Lower leg skin (tissue), 4 donors: Measurements from ENCODE around the gene RALGAPA2. TPM values are rescaled to one million over a fixed set of nuclear protein-coding genes. Genes with fewer than 3 reads are reported as not detected.

ENCODE experiments used
- DNase-seq, 2 donors: peaks; one replicate each; pipeline ENCODE4 v3.0.0-alpha.2; 2019; ENCODE audit warnings: low spot score in 2 of 2
- H3K4me3 ChIP-seq: fragments of 200-600 bp; sonication (generic); 2 replicates; pipeline ENCODE4 v1.5.1; 2017; ENCODE audit warnings: mild to moderate bottlenecking, low read depth; ENCODE audit not compliant: poor library complexity, severe bottlenecking
- POLR2A ChIP-seq, 2 donors: fragments of 450-650 bp; IDR thresholded peaks; one replicate each; pipeline ENCODE4 v1.6.1; 2016 to 2017; ENCODE audit warnings: antibody characterized with exemption in 2 of 2, mild to moderate bottlenecking in 1 of 2, moderate library complexity in 1 of 2
- WGBS, 2 donors: methylation state at CpG; one replicate each; pipeline ENCODE4 v1.1.5; 2018; 5-methylcytosine and 5-hydroxymethylcytosine counted together
- intact Hi-C: fragments of 100-400 bp; cut with DNase I; formaldehyde crosslinking; loops from one replicate; pipeline ENCODE4 v1.15.0; 2023; ENCODE audit warnings: low total_unique reads
- total RNA-seq, 4 donors: library from RNA; depleted of rRNA; stranded (reverse); fragments of >200 nt; gene quantifications; one replicate each; pipeline ENCODE4 v1.1.0, GENCODE V29; 2016
- TF ChIP-seq, protein P1 (sequence below), 3 donors: fragments of 450-650 bp; IDR thresholded peaks; one replicate each; pipeline ENCODE4 v1.5.1; 2016; ENCODE audit warnings: antibody characterized with exemption in 3 of 3, mild to moderate bottlenecking in 3 of 3, moderate library complexity in 2 of 3

RALGAPA2 gene
- total RNA-seq, 4 donors from 2014 or later = 56.1 to 78.8 (median 60.8) TPM

DNA sequence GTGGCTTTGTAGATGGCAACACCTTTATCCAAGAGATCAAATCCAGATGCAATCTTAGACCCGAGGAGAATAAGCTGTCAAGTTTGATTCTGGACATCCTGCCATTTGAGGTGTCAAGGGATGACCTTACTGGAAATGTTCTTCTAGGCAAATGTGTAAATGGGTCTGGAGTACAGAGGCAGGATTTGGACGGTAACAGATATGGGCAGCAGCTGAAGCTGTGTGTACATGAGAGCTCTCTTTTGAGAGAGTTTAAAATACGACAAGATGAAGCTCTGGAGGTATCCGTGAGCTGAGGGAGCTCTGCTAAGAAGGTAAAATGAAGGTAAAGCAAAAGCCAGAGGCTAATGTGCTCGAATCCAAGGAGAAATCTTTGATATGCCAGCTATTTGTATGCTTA, 56.6 kb downstream of the RALGAPA2 start:
- WGBS, 2 donors = 89 to 98% methylated on average over 5 of the region's 5 CpGs
- no peak for TF ChIP-seq POLR2A (IDR thresholded peaks at IDR 0.05)
- TF ChIP-seq, protein P1, sequence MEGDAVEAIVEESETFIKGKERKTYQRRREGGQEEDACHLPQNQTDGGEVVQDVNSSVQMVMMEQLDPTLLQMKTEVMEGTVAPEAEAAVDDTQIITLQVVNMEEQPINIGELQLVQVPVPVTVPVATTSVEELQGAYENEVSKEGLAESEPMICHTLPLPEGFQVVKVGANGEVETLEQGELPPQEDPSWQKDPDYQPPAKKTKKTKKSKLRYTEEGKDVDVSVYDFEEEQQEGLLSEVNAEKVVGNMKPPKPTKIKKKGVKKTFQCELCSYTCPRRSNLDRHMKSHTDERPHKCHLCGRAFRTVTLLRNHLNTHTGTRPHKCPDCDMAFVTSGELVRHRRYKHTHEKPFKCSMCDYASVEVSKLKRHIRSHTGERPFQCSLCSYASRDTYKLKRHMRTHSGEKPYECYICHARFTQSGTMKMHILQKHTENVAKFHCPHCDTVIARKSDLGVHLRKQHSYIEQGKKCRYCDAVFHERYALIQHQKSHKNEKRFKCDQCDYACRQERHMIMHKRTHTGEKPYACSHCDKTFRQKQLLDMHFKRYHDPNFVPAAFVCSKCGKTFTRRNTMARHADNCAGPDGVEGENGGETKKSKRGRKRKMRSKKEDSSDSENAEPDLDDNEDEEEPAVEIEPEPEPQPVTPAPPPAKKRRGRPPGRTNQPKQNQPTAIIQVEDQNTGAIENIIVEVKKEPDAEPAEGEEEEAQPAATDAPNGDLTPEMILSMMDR (IDR thresholded peaks at IDR 0.05) = no peak
- intact Hi-C loops = loop anchor here (10.0 kb wide), 1 partner anchor 61 kb away; no protein-coding TSS in a partner anchor
- no peak overlapping the region for H3K4me3 ChIP-seq
- DNase-seq = no peak

DNA sequence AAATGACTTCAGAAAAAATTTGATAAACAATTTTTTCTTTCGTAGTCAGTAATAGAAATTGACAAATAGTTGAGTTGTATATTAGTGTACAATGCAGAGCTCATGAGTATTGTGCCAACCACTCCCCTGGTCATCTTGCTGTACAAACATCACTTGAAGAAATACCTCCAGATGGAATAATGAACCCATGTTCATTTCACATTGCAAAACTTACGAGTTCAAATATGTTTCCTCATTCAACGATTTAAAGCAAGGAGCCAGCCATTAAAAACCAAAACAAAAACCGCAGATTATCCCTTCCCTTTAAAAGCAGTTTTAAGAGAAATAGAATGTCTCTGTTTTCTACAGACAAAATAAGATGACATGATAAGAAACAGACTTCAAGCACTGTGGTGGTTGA, 62.5 kb downstream of the RALGAPA2 start:
- intact Hi-C loops = loop anchor here (10.0 kb wide), 1 partner anchor 55 kb away; no protein-coding TSS in a partner anchor
- no peak overlapping the region for H3K4me3 ChIP-seq
- WGBS, 2 donors = 94% methylated on average over 4 of the region's 4 CpGs
- DNase-seq = no peak
- no peak for TF ChIP-seq POLR2A (IDR thresholded peaks at IDR 0.05)
- TF ChIP-seq, protein P1 (IDR thresholded peaks at IDR 0.05) = no peak

DNA sequence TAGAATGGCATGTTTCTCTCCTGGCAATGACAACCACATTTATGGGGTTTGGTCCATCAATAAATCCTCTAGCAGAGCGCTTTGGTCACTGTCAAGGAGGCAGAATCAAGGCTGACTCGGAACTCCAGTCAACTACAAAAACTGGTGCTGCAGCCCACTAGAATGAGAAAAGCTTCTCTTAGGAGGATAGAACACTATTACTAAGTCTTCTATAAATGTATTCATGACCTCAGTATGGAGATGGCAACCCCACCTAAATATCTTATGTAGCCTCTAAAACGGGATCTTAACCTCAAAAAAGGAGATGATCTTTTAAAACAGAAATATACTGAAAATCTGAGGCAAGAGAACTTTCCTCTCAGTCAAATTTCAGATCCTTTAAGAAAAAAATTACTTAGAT, 68.5 kb downstream of the RALGAPA2 start:
- DNase-seq = no peak
- 86% methylated on average over 3 of the region's 3 CpGs for WGBS, 2 donors
- TF ChIP-seq, protein P1 (IDR thresholded peaks at IDR 0.05) = no peak
- no peak for TF ChIP-seq POLR2A (IDR thresholded peaks at IDR 0.05)
- intact Hi-C loops = no loop called here
- H3K4me3 ChIP-seq = no peak overlapping the region

DNA sequence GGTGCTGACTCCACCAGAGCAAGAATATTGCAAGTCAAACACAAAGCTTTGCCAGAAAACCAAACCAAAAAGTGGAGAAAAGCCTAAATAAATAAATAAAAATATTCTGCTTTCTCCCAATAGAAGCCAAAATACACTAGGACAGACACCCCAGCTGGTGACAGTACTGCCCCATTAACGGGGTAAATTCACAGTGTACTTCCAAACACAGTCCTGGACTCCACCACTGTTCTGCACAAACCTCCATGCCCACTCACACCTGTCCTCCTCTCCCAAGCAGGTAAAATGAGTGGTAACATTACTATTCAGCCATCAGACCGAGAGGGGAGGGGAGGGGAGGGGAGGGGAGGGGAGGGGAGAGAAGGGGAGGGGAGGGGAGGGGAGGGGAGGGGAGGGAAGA, 70.7 kb downstream of the RALGAPA2 start:
- DNase-seq = no peak
- no peak for TF ChIP-seq POLR2A (IDR thresholded peaks at IDR 0.05)
- TF ChIP-seq, protein P1 (IDR thresholded peaks at IDR 0.05) = no peak
- no peak overlapping the region for H3K4me3 ChIP-seq
- intact Hi-C loops = no loop called here
- 78 to 94% methylated on average over 2 of the region's 2 CpGs for WGBS, 2 donors

DNA sequence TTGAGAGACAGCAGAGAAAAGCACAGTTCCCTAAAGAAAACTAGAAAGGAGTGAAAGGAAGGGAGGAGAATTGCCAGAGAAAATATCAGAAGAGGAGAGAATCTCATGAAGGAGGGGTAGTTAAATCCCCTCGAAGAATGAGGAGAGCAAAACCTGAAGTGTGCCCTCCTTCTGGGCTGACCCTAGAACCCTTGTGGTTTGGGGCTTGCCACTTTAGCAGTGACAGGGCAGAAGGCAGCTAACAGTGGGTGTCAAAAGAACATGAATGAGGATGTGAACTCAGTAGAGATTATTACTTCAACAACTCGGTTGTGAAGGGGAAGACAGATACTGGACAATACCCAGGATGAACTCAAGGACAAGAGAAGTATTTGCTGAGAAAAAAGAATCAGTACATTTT, 73.6 kb downstream of the RALGAPA2 start:
- no peak overlapping the region for H3K4me3 ChIP-seq
- DNase-seq = no peak
- intact Hi-C loops = no loop called here
- 79 to 84% methylated on average over 2 of the region's 2 CpGs for WGBS, 2 donors
- TF ChIP-seq POLR2A (IDR thresholded peaks at IDR 0.05) = no peak

DNA sequence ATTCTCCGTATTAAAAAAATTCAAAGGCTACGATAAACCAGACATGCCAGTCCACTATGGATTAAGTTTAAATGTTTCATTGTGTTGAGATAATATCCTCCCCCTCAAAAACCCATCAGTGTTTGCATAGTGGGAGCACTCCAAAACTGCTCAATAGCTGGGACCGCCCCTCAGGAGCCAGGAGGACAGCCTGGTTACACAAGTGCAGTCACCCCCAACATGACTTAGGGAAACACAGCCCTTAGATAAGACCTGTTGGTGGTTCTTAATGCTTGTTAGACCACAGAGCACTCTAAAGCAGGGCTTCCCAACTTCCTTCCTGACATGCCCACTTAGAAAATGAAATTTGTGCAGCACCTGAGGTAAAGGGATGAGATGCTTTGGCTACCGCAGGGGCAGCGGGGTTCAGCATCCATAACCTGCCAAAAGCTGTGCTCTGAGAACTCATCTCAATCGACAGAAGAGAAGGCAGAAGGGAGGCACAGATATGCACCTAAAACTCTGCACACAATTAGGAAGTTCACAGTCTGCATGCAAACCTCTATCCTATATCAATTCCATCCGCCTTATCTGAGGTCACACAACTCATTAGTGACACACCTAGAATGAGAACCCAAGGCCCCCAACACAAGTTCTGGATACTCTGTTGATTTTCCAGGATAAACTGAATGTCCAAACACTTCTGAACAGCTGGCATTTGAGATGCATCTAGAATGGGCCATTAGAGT, 74.3 kb downstream of the RALGAPA2 start:
- 91% methylated on average over 7 of the region's 7 CpGs for WGBS, 2 donors
- no peak for DNase-seq
- H3K4me3 ChIP-seq = no peak overlapping the region
- intact Hi-C loops = no loop called here
- no peak for TF ChIP-seq POLR2A (IDR thresholded peaks at IDR 0.05)
- TF ChIP-seq, protein P1 (IDR thresholded peaks at IDR 0.05) = no peak
